Measurements from ENCODE around the gene CYP46A1.
A peak's percentile ranks its signal among the peaks of the same experiment; 100 is the strongest.
"Not testable (repeated sequence)": the region's sequence is repeated elsewhere in the genome, so short reads cannot be mapped to it uniquely, and the experiment has no call there.

CYP46A1 gene

DNA sequence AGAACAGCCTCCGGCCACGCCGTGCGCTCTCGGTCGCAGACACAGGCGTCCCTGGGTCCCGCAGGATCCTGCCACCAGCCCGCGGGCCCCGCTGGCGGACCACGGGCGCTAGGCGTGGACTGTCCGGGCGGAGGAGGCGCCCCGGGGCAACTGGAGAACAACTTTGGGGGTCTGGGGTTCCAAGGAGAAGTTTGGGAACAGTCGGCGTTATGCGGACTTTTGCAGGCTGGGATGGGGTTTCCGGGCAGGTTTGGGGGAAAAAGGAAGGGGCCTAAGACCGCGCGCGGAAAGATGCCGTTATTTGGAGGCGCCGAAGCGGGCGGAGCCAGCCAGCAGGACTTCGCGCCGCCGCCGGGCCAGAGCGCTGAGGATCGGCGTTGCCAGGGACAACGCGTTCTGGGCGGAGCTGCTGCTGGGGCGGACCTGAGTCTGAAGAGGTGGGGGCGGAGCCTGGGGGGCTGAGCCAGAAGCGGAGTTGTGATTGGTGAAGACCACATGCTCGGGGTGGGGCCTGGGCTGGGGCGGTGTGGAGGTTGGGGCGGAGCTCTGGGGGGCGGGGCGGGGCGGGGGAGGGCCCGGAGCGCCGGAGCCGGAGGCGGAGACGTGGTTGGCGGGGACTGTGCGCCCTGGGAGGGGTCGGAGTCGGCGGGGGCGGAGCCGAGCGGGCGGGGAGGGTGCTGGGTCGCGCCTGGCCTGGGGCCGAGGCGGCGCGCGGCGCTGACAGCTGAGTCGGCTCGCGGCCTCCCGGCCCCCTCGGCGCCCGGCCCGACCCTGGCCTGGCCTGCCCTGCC lies at the start of gene CYP46A1:
TSS of gene CYP46A1 (plus strand) at position 680 of the 791 bp plus-strand sequence. CDS start 120 bp downstream, outside the sequence.
- peak; percentile 99 for DNase-seq
- H3K4me1 Mint-ChIP-seq (ENCODE audit: low read depth) = peaks cover 14% of the 10 kb centered on the region
- H3K36me3 Mint-ChIP-seq (ENCODE audit: low read depth) = peaks cover 3% of the 10 kb centered on the region
- H3K27me3 Mint-ChIP-seq = peaks cover 26% of the 10 kb centered on the region
- peak within 1 kb of the TSS; percentile 89 for H3K27ac Mint-ChIP-seq
- H3K9me3 Mint-ChIP-seq = no peaks in the 10 kb centered on the region
- H3K4me3 Mint-ChIP-seq = peak within 1 kb of the TSS; percentile 87

DNA sequence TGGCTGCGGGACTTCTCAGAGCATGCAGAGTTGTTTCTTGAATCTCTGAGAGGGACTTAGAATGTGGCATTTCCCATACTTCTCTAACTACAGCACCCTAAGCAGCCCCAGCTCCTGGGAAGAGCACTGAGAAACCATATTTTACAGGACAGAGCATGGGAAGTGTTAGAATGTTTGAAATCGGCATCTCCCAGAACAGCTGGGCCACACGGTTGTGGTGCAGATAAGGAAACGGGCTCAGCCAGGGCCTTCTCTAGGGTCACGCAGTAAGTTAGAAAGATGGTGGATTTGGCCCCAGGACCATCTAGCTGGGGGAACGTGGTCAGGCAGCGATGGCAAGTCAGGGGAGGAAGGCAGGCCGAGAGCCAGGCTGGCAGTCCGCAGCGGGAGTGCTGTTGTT lies 49.7 kb upstream of the CYP46A1 start:
- Mint-ChIP-seq H3K36me3 (ENCODE audit: low read depth) (no peaks in the 10 kb centered on the region), H3K4me3 (no peak overlapping the region), H3K9me3 (no peaks in the 10 kb centered on the region), H3K27me3 (no peaks in the 10 kb centered on the region), H3K4me1 (ENCODE audit: low read depth) (no peaks in the 10 kb centered on the region), H3K27ac (no peak overlapping the region)
- no peak for DNase-seq

DNA sequence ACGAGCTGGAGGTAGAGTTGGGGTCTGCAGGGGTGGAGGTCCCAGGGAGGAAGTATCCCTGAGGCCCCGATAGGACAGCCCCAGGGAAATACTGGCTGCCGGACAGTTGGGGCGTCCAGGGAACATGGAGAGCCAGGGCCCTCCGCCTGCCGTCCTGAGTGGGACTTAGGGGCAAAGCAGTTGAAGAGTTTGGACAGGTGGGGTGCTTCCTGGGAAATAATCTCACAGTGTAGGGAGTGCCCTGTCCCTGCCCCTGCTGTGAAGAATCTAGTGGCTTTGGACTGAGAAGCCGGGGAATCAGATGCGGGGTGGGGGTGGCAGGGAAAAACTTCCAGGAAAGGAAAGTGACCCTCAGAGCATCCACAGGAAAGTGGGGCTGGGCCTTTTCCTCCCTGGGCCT lies 49.0 kb upstream of the CYP46A1 start:
- H3K36me3 Mint-ChIP-seq (ENCODE audit: low read depth) = no peaks in the 10 kb centered on the region
- no peaks in the 10 kb centered on the region for H3K27me3 Mint-ChIP-seq
- no peak overlapping the region for H3K27ac Mint-ChIP-seq
- no peak overlapping the region for H3K4me3 Mint-ChIP-seq
- no peaks in the 10 kb centered on the region for H3K9me3 Mint-ChIP-seq
- no peak for DNase-seq
- H3K4me1 Mint-ChIP-seq (ENCODE audit: low read depth) = no peaks in the 10 kb centered on the region

DNA sequence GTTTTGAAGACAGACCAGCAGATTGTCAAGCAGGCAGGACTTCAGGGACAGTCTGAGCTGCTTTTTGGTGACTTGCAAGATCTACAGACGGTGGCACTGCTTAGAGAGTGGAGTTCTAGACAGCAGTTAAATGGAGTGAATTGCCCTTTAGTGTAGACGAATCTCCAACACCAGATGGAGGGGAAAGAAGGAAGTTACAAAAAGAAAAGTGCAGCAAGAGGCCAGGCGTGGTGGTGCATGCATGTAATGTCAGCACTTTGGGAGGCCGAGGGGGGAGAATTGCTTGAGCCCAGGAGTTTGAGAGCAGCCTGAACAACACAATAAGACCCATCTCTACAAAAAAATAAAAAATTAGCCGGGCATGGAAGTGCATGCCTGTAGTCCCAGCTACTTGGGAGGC lies 47.6 kb upstream of the CYP46A1 start:
- H3K27me3 Mint-ChIP-seq = no peaks in the 10 kb centered on the region

DNA sequence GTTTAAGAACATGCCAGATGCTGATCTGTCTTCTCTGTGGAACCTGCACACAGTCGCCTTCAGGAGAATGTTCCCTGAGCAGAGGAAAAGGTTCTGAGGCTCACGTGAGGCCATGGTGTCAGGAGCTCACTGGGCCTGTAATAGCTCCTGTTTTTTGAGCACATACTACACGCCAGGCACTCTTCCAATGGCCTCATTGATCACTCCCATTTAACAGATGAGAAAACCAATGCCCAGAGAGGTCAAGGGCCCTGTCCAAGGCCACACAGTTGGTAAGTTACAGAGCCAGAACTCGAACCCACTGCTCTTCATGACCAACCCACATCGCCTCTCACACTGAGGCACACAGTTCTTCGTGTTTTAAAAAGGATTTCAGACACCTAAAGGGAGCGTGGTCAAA lies 46.5 kb upstream of the CYP46A1 start:
- Mint-ChIP-seq H3K27ac (no peak overlapping the region), H3K4me1 (ENCODE audit: low read depth) (no peaks in the 10 kb centered on the region), H3K4me3 (no peak overlapping the region), H3K9me3 (no peaks in the 10 kb centered on the region), H3K36me3 (ENCODE audit: low read depth) (no peaks in the 10 kb centered on the region), H3K27me3 (no peaks in the 10 kb centered on the region)
- no peak for DNase-seq

More for the DNA sequence above, 47.6 kb upstream of the CYP46A1 start:
- Mint-ChIP-seq H3K9me3 (no peaks in the 10 kb centered on the region), H3K4me1 (ENCODE audit: low read depth) (no peaks in the 10 kb centered on the region), H3K4me3 (no peak overlapping the region), H3K36me3 (ENCODE audit: low read depth) (no peaks in the 10 kb centered on the region), H3K27ac (no peak overlapping the region)
- no peak for DNase-seq

DNA sequence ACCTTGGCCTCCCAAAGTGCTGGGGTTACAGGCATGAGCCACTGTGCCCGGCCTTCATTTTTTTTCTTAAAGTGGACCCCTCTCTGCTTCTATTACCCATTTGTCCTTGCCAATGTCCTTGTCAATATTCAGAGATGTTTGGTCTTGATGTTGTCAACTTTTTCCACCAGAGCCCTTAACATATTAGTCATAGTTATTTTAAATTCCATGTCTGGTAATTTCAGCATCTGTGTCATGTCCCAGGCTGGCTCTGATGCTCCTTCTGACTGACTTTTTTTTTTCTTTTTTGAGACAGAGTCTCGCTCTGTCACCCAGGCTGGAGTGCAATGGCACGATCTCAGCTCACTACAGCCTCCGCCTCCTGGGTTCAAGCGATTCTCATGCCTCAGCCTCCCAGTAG lies 41.3 kb upstream of the CYP46A1 start:
- not testable (repeated sequence) for H3K9me3 Mint-ChIP-seq; H3K36me3 Mint-ChIP-seq (ENCODE audit: low read depth)

DNA sequence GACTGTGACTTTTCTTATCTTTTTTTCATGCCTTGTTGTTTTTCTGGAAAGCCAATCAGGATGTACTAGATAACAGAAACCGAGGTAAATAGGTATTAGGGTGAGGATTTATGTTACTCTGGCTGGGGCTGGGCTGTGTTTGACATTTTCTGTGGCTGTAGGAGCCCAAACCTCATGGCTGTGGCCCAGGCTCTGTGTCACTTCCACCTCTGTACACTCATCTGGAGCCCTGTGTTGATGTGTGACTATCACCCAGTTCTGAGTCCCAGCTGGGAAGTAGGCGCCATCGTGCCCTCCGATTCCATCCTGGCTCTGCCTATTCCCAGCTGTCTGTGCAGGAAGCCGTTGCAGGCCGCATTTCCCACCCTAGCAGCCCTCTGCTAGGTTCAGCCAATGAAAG lies 40.8 kb upstream of the CYP46A1 start:
- Mint-ChIP-seq H3K36me3 (ENCODE audit: low read depth) (no peaks in the 10 kb centered on the region), H3K4me3 (no peak overlapping the region), H3K27ac (no peak overlapping the region), H3K4me1 (ENCODE audit: low read depth) (peaks cover 2% of the 10 kb centered on the region), H3K9me3 (no peaks in the 10 kb centered on the region), H3K27me3 (peaks cover 35% of the 10 kb centered on the region)
- DNase-seq = no peak

More for the DNA sequence above, 41.3 kb upstream of the CYP46A1 start:
- not testable (repeated sequence) for H3K4me3 Mint-ChIP-seq; DNase-seq; H3K4me1 Mint-ChIP-seq (ENCODE audit: low read depth); H3K27ac Mint-ChIP-seq
- H3K27me3 Mint-ChIP-seq = peaks cover 31% of the 10 kb centered on the region

DNA sequence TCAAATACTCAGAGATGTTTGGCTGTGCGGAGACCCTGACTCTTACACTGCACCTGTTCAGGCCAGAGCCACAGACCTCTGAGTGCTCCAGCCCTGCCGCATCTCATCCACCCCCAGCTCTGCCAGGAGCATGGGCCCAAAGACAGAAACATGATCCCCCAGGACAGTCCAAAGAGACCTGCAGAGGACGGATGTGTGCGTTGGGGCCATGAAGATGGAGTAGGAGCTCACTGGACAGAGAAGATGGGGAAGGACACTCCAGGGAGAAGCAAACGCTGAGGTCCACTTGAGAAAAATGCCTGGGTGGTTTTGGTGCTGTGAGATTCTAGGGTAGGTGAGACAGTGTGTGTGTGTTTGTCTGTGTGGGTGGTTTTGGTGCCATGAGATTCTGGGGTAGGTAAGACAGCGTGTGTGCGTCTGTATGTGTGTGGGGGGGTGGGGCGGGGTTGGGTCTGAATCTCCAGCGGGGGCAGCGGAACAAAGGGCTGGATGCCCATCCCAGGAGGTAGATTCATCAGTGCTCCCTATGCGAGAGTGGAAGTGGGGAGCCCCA lies 40.0 kb upstream of the CYP46A1 start:
- no peaks in the 10 kb centered on the region for H3K9me3 Mint-ChIP-seq
- no peak overlapping the region for H3K4me3 Mint-ChIP-seq
- DNase-seq = no peak
- no peaks in the 10 kb centered on the region for H3K36me3 Mint-ChIP-seq (ENCODE audit: low read depth)
- H3K27ac Mint-ChIP-seq = no peak overlapping the region
- H3K4me1 Mint-ChIP-seq (ENCODE audit: low read depth) = peaks cover 2% of the 10 kb centered on the region
- H3K27me3 Mint-ChIP-seq = peaks cover 37% of the 10 kb centered on the region

DNA sequence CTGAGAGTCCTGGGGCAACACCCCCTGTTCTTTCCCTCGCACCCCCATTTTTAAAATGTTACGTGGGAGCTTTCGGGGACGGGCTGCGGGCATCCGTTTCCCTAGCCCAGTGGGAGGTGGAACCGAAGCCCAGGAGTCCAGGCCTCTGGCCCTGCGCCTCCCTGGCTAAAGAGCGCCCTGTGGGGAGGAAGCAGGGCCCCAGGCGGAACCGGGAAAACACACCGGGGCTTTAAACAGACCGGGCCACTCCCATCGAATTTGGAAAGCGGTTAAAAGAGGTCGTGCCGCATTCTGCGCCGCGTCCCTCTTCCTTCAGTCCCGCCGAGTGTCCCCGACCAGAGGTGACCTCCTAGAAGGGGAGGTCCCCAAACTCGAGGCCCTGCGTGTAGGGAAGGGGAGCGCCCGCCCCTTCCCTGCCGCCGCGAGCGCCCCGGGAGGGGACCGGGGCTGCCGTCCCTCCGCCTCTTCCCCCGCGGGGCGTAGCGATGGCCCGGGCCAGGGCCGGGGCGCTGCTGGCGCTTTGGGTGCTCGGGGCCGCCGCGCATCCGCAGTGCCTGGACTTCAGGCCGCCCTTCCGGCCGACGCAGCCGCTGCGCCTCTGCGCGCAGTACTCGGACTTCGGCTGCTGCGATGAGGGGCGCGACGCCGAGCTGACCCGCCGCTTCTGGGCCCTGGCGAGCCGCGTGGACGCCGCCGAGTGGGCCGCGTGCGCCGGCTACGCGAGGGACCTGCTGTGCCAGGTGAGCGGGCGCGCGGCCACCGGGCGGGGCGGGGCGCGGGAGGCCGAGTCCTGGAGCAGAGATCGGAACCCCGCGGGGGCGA lies 39.2 kb upstream of the CYP46A1 start, which contains the start of gene HHIPL1:
TSS of gene HHIPL1 (plus strand) at position 407 of the 822 bp plus-strand sequence. CDS start at position 486, 79 bp downstream.
- Mint-ChIP-seq H3K27me3 (peaks cover 40% of the 10 kb centered on the region), H3K4me1 (ENCODE audit: low read depth) (peaks cover 2% of the 10 kb centered on the region), H3K4me3 (no peak within 1 kb of the TSS), H3K27ac (no peak within 1 kb of the TSS), H3K9me3 (no peaks in the 10 kb centered on the region), H3K36me3 (ENCODE audit: low read depth) (no peaks in the 10 kb centered on the region)
- DNase-seq = no peak

DNA sequence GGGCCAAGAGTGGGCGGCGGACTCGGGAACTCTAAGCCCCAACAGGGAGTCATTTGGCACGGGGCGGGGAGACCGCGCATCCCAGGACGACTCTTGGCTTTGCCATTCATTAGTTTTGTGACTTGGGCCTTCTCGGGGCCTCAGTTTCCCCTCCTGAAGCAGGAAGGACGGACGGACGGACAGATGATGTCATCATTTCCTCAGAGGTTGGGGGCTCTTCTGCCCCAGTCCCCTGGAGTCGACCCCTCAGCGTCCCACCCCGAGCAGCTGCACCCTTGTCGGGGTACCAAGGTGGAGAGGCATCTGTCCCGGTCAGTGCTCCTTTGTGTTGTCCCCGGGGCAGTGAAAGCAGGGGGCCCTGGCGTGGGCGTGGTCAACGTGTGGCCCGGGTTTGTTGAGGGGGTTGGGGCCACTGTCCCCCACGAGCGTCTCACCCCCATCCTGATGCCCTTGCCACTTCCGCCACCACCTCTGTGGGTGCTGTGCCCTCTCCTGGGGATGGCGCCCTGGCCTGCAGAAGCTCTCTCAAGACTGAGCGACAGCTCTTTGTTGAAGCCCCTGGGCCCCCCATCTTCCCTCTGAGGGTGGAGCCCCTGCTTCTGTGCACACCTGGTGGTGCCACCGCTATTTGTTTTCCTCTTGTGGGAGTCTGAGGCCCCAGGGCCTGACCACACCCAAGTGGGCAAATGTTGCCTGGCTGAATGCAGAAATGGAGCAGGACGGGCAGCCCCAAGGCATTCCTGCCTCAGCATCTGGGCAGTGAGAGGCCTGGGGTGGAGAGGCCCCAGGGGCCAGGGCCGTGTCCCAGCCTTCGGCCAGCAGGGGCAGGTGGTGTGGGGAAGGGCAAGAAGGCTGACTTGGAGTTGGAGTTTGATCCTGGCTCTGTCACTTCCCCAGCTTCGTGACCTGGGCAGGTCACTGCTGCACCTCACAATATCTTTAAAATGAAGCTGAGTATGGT lies 38.3 kb upstream of the CYP46A1 start:
- Mint-ChIP-seq H3K4me3 (no peak overlapping the region), H3K27me3 (peaks cover 40% of the 10 kb centered on the region), H3K27ac (no peak overlapping the region), H3K9me3 (no peaks in the 10 kb centered on the region), H3K36me3 (ENCODE audit: low read depth) (no peaks in the 10 kb centered on the region), H3K4me1 (ENCODE audit: low read depth) (peaks cover 2% of the 10 kb centered on the region)
- no peak for DNase-seq

DNA sequence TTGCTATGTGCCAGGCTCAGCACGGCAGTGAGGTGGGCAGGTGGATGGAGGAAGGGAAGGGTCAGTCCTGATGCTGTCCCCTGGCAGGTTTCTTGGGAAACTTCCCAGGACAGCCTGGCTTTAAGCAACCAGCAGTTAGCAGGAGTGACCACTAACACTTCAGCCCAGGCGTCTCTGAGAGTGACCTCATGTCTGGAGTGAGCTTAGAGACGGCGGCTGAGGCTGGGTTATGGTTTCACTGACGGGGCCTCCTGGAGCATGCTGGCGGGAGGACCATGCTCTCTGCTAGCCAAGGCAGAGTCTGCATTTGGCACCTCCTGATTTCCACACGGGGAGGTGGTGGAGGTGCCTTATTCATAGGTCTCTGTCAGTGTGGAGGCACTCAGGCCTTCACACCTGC lies 36.7 kb upstream of the CYP46A1 start:
- no peak for DNase-seq
- no peak overlapping the region for H3K27ac Mint-ChIP-seq
- peaks cover 2% of the 10 kb centered on the region for H3K4me1 Mint-ChIP-seq (ENCODE audit: low read depth)
- no peaks in the 10 kb centered on the region for H3K9me3 Mint-ChIP-seq
- peaks cover 43% of the 10 kb centered on the region for H3K27me3 Mint-ChIP-seq
- no peaks in the 10 kb centered on the region for H3K36me3 Mint-ChIP-seq (ENCODE audit: low read depth)
- no peak overlapping the region for H3K4me3 Mint-ChIP-seq

DNA sequence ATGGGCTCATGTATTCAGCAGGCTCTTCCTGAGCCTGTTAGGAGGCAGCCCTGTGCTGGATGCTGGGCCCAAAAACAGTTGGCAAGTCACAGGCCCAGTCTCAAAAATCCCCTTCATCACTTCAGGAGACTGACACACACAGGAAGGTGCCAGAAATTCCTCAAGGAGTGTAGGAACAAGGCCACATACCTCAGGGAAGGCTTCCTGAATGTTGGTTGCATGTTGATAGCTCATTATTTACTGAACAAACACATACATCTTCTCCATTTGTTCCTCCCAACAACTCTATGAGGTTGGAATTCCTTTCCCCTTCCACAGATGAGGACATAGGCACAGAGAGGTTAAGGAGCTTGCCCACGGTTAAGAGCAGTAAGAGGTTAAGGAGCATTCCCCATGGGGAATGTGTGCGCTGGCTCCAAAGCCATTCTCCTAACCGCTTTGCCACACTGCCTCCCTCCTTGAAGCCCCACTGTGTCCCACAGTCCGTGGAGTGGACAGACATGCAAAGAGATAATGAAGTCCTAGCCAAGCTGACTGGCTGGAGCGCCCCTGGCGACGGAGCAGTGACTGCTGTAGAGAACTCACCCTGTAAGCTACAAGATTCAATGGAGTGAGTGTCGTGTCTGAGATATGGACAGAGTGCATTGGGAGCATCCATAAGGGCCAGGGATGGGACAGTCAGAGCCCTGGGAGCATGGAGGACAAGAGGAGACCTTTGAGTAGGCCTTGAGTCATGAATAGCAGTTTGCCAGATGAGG lies 35.9 kb upstream of the CYP46A1 start:
- peaks cover 2% of the 10 kb centered on the region for H3K4me1 Mint-ChIP-seq (ENCODE audit: low read depth)
- H3K27ac Mint-ChIP-seq = no peak overlapping the region
- no peak for DNase-seq
- no peaks in the 10 kb centered on the region for H3K9me3 Mint-ChIP-seq
- no peak overlapping the region for H3K4me3 Mint-ChIP-seq
- no peaks in the 10 kb centered on the region for H3K36me3 Mint-ChIP-seq (ENCODE audit: low read depth)
- peaks cover 46% of the 10 kb centered on the region for H3K27me3 Mint-ChIP-seq

DNA sequence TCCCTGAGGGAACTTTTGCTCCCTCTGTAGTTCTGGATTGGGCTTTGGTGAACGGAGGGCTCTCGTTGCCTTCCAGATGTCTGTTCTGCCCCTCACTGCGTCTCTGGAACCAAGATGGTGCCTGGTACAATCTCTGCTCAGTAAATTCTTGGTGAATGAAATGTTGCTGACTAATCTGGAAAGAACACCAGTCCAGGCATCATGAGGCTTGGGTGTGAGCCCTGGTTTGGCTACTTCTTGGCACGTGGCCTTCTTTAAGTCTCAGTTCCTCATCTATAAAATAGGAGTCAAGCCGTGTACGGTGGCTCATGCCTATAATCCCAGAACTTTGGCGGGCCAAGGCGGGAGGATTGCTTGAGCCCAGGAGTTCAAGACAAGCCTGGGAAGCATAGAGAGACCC lies 34.9 kb upstream of the CYP46A1 start:
- DNase-seq = no peak
- Mint-ChIP-seq H3K9me3 (no peaks in the 10 kb centered on the region), H3K27ac (no peak overlapping the region), H3K4me1 (ENCODE audit: low read depth) (peaks cover 2% of the 10 kb centered on the region), H3K4me3 (no peak overlapping the region), H3K27me3 (peaks cover 41% of the 10 kb centered on the region), H3K36me3 (ENCODE audit: low read depth) (no peaks in the 10 kb centered on the region)

Measured in activated T-cell treated with anti-CD3 and anti-CD28 coated beads, Interleukin-2, amount 50 U/mL, for 24 hours (primary cell).